Measurements from ENCODE around the gene FMN1.

DNA sequence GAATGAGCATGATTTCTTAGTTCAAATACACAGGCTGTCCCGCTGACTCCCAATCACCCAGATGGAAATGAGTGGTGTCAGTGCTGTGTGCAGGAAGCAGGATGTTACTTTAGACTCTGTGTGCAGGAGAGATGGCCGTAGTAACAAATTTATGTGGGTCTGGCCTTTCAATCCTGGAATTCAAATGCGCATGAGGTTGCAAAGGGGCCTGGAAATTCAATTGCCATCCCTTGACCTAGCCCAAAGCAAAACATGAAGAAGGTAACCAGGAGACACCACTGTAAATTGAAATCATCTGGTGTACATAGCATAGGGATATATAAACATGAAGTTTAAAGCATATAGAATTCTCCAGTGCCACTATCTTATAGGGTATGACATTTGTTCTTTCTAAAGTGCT lies 443.5 kb downstream of the FMN1 start:
- TF ChIP-seq FOXP2 (optimal IDR thresholded peaks at IDR 0.05; ENCODE audit: control extremely low read depth, extremely low read length, insufficient read depth) = no peak
- no peak for TF ChIP-seq EZH2 (IDR thresholded peaks at IDR 0.05)

All from SK-N-MC (cell line).